Naive B cell (primary cell): ENCODE data around the gene CAMSAP1. TPM values are rescaled to one million over a fixed set of nuclear protein-coding genes. Genes with fewer than 3 reads are reported as not detected.

Experiments used
- ATAC-seq, 2 donors: fragments of 150-1000 bp; cut with Tn5 transposase; 2 replicates each; pipeline ENCODE4 v1.10.0; 2021; ENCODE audit warnings: low read depth in 2 of 2, mild to moderate bottlenecking in 2 of 2, moderate library complexity in 2 of 2
- DNase-seq: peaks from one replicate; pipeline ENCODE4 v3.0.0; 2022
- H3K27ac Mint-ChIP-seq, 6 donors: one replicate each; pipeline ENCODE4 v1.8.0; 2020 to 2022; ENCODE audit warnings: mild to moderate bottlenecking in 6 of 6, mixed read lengths in 6 of 6, moderate library complexity in 5 of 6, inconsistent platforms in 2 of 6
- H3K27me3 Mint-ChIP-seq, 3 donors: one replicate each; pipeline ENCODE4 v1.8.0; 2021 to 2022; ENCODE audit warnings: mixed read lengths in 3 of 3, mild to moderate bottlenecking in 1 of 3
- H3K36me3 Mint-ChIP-seq, 2 donors: one replicate each; pipeline ENCODE4 v1.8.0; 2020 to 2022; ENCODE audit warnings: mixed read lengths in 2 of 2, inconsistent platforms in 1 of 2, mild to moderate bottlenecking in 1 of 2
- H3K4me1 Mint-ChIP-seq, 3 donors: one replicate each; pipeline ENCODE4 v1.8.0; 2020 to 2022; ENCODE audit warnings: mixed read lengths in 3 of 3, inconsistent platforms in 1 of 3, mild to moderate bottlenecking in 1 of 3, moderate library complexity in 1 of 3
- H3K4me3 Mint-ChIP-seq, 8 donors: one replicate each; pipeline ENCODE4 v1.8.0; 2020 to 2022; ENCODE audit warnings: mild to moderate bottlenecking in 8 of 8, mixed read lengths in 8 of 8, moderate library complexity in 8 of 8, inconsistent platforms in 2 of 8
- H3K9me3 Mint-ChIP-seq, 7 donors: one replicate each; pipeline ENCODE4 v1.8.0; 2020 to 2022; ENCODE audit warnings: mixed read lengths in 7 of 7, mild to moderate bottlenecking in 5 of 7, inconsistent platforms in 2 of 7, moderate library complexity in 1 of 7
- polyA plus RNA-seq, 6 donors: library from polyadenylated mRNA; unstranded; fragments of 300-500 nt; fragmentation: Illumina TruSeq; gene quantifications; one replicate each; pipeline ENCODE4 v1.2.3, GENCODE V29; 2021; ENCODE audit warnings: low read depth in 6 of 6

Gene CAMSAP1
- polyA plus RNA-seq, 6 donors from 2014 or later: 0.95 to 3.5 (median 2.0) TPM; not detected in 1

DNA sequence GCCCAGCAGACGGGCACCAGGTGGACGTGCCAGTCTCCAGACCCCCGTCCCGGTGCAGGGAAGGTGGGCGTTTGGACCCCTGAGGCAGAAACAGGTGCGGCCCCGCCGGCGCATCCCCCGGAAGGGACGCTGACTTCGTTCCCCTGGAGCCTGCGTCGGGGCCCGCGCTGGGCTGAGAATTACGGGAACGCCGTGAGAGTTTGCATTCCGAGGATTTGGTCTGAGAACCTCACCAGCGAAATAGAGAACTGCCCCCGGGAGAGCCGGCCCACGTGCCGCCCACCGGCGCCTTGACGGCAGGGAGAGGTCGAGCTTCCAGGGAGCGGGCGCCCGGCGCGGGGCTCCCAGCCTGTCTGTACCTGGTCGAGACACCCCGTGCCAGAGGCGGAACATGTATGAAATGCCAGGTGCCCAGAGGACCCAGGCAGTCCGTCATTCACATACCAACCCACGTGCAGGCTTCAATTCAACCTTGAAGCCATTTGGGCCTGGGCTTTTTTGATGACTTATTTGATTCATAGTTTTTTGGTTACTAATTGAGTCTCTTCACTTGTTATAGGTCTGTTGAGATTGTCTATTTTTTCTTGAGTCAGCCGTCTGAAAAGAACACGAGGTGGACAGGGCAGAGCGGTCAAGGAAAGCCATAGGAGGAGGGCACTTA is 877 bp upstream of the CAMSAP1 start:
- H3K9me3 Mint-ChIP-seq: peaks cover 0 to 8% (median 3%) of the 10 kb centered on the region in 7 donors
- peak overlapping the region; percentile 67 to 92 (median 87) for H3K4me3 Mint-ChIP-seq
- ATAC-seq: peak in 1 of 2 donors; percentile 1
- peaks cover 37 to 56% (median 50%) of the 10 kb centered on the region in 3 donors for H3K4me1 Mint-ChIP-seq
- peaks cover 18 to 20% of the 10 kb centered on the region in 2 donors for H3K36me3 Mint-ChIP-seq
- no peak for DNase-seq
- peak overlapping the region in 4 of 6 donors; percentile 13 to 85 (median 73) for H3K27ac Mint-ChIP-seq
- no peaks in the 10 kb centered on the region for H3K27me3 Mint-ChIP-seq

DNA sequence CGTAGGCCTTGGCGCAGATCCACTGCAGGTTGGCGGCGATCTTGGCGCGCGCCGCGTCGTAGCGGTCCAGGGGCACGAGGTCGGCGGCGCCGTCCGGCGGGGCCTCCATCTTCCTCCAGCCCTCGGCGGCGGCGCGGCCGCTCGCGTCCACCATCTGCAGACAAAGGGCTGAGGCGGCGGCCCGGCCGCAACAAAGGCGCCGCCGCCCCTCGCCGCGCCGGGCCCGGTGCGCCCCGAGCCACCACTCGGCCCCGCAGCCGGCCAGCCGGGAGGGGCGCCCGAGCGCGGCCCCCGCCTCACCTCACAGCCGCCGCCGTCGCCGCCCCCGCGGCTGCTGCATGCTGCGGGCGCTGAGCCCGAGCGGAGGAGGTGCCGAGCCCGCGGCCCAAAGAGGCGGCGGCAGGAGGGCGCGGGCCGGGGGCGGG is 328 bp downstream of the CAMSAP1 start:
- ATAC-seq: no peak
- H3K4me3 Mint-ChIP-seq: peak overlapping the region in 3 of 8 donors; percentile 42 to 67 (median 42)
- H3K27ac Mint-ChIP-seq: no peak overlapping the region
- no peaks in the 10 kb centered on the region for H3K27me3 Mint-ChIP-seq
- no peak for DNase-seq
- peaks cover 16 to 20% of the 10 kb centered on the region in 2 donors for H3K36me3 Mint-ChIP-seq
- peaks cover 39 to 58% (median 55%) of the 10 kb centered on the region in 3 donors for H3K4me1 Mint-ChIP-seq
- peaks cover 0 to 8% (median 3%) of the 10 kb centered on the region in 7 donors for H3K9me3 Mint-ChIP-seq

DNA sequence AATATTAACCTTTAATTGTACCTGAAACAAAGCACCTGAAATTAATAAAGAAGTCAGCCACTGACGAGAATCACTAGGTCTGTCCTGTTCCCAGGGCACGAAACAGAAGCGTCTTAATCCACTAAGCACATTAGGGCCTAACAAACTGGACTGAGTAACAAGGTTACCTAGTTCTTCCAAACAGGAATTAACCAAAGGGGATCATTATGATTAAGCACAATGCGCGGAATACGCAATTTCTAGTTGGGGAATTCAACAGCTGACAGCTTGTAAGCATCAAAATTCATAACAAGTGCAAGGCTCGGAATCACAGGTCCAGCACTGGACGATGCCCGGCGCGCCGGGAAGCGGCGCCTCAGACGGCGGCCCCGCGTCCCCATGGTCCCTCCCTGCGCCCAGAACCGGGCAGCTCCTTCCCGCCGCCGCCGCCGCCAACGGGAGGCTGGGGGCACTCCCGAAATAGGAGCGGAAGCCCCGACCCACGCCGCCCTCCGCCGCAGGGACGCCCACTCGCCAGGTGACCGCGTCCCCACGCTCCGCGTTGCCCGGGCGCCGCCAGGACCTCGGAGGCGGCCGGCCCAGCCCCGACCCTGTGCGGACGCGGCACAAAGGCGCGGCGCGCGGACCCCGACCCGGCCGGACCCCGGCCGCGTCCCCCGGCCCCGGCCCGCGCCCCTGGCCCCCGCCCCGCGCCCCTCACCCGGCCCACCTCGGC is 898 bp downstream of the CAMSAP1 start:
- Mint-ChIP-seq H3K27me3 (no peaks in the 10 kb centered on the region), H3K9me3 (peaks cover 0 to 5% (median 0%) of the 10 kb centered on the region in 7 donors), H3K36me3 (peaks cover 10 to 15% of the 10 kb centered on the region in 2 donors), H3K4me1 (peaks cover 39 to 60% (median 57%) of the 10 kb centered on the region in 3 donors), H3K27ac (peak overlapping the region in 4 of 6 donors; percentile 26 to 84 (median 68)), H3K4me3 (peak overlapping the region; percentile 67 to 96 (median 86))
- no peak for ATAC-seq
- DNase-seq: no peak

DNA sequence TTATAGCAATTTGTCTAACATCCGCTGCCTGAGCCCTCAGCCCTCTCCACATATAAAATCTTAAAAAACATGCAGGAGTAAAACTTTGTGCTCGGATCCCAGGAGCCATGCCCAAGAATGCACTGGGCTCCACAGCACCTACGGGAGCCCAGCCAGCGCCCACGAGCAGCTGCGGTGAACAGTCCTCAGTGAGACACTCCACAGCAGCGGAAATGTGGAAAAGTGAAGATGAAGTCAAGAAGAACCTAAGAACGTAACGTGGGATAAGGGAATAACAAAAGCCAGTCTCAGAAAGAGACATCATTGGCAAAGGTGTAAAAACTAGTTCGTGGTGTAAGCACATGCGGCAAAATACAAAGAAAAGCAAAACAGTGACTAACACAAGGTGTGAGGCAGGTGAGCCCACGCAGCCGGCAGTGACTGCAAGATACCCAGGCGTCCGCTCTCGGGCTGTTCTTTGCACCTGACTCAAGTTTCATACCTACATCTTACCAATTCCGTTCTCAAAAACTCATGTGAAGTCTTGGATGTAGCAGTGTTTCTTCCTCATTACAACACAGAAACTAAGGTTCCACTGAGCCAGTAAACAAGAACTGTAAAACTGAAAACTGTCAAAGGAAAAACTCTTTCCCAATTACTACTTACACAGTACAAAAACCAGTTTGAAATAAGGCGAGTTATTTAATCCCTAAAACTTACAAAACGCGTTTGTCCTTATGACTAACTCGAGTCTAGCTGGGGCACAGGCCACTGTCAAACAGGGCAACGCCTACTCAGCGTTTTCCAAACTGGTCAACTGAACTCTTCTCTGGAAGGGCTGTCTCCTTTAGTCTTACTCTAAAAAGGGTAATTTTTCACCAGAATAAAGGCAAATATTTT is 1.7 kb downstream of the CAMSAP1 start:
- Mint-ChIP-seq H3K9me3 (no peaks in the 10 kb centered on the region), H3K27me3 (no peaks in the 10 kb centered on the region), H3K36me3 (peaks cover 2 to 7% of the 10 kb centered on the region in 2 donors), H3K4me3 (peak overlapping the region; percentile 67 to 96 (median 86)), H3K27ac (peak overlapping the region in 3 of 6 donors; percentile 26 to 84 (median 65)), H3K4me1 (peaks cover 36 to 57% (median 54%) of the 10 kb centered on the region in 3 donors)
- DNase-seq (no peak), ATAC-seq (no peak)

DNA sequence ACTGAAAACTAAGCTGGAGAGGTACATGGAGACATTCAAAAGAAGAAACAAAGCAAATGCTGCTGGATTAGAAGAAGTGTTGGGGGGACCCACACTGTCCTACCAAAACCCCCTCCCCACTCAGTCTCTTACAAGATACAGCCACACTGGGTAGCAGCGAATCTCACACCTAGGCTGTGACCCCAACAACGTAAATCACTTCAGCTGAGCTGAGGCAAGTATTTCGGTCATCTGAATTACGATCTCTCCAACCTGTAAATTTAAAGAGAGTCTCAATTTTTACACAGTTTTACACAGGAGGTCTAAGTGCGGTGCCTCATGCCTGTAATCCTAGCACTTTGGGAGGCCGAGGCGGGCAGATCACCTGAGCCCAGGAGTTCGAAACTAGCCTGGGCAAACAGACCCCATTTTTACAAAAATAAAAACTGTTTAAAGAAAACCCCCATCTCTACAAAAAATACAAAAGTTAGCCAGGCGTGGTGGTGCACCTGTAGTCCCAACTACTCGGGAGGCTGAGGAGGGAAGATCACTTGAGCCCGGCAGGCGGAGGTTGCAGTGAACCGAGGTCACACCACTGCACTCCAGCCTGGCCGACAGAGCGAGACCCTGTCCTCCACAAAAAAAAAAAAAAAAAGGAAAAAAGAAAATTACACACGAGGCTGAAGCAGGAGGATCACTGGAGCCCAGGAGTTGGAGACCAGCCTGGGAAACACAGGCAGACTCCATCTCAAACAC is 3.4 kb downstream of the CAMSAP1 start:
- peaks cover 0 to 1% (median 0%) of the 10 kb centered on the region in 7 donors for H3K9me3 Mint-ChIP-seq
- no peaks in the 10 kb centered on the region for H3K27me3 Mint-ChIP-seq
- H3K4me3 Mint-ChIP-seq: peak overlapping the region in 3 of 8 donors; percentile 15 to 57 (median 47)

DNA sequence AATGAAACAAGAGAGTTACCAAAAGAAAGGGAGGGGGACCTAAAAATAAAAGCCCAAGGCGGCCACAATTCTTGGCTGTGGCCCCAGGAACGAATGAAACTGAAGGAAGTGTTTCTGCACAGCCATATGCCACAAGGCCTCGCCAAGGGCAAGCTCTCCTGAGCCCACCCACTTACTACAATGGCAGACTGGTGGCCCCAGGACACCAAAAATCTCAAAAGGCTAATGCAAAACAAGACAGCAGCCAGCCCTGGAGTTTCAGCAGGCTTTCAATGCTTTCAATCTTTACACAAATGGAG is 4.0 kb downstream of the CAMSAP1 start:
- ATAC-seq: no peak
- no peaks in the 10 kb centered on the region for H3K36me3 Mint-ChIP-seq
- no peak overlapping the region for H3K27ac Mint-ChIP-seq
- peak overlapping the region in 2 of 8 donors; percentile 16 to 18 for H3K4me3 Mint-ChIP-seq
- H3K27me3 Mint-ChIP-seq: no peaks in the 10 kb centered on the region
- H3K4me1 Mint-ChIP-seq: peaks cover 30 to 51% (median 48%) of the 10 kb centered on the region in 3 donors
- H3K9me3 Mint-ChIP-seq: peaks cover 0 to 1% (median 0%) of the 10 kb centered on the region in 7 donors
- DNase-seq: no peak

More for the DNA sequence above, 3.4 kb downstream of the CAMSAP1 start:
- ATAC-seq: no peak
- no peak for DNase-seq
- no peaks in the 10 kb centered on the region for H3K36me3 Mint-ChIP-seq
- no peak overlapping the region for H3K27ac Mint-ChIP-seq
- H3K4me1 Mint-ChIP-seq: peaks cover 33 to 53% (median 50%) of the 10 kb centered on the region in 3 donors

DNA sequence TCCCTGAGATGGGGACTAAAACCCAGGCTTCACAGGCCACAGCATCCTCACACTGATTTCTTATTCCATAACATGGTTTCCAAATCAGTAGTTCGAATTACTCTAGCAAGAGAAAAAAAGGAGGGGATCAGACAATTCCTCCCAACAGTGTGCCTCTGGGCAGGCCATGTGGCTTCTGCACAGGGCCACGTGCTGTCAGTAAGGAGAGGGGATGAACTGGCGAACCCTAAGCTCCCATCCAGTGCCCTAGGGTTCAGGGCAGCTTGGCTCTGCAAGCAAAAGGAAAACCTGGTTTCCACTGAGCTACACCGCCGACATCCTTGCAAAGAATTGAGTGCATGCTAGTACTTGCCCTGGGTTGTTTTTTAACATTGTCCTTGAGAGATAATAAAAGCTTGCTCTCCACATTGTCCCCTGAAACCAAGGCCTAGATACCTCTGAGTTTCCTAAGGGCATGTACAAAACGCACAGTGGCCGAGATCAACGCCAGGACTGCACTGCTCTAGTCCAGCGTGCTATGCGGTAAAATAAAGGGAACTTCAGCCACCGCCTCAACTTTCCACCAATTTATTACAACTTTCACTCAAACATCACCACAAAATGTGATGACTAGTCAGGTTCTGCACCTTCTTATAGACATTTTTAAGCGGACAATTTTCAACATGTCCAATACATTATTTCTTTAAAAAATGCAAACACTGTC is 4.5 kb downstream of the CAMSAP1 start:
- H3K9me3 Mint-ChIP-seq: peaks cover 0 to 1% (median 0%) of the 10 kb centered on the region in 7 donors
- H3K27ac Mint-ChIP-seq: peak overlapping the region in 1 of 6 donors; percentile 52
- H3K4me1 Mint-ChIP-seq: peaks cover 29 to 50% (median 47%) of the 10 kb centered on the region in 3 donors

DNA sequence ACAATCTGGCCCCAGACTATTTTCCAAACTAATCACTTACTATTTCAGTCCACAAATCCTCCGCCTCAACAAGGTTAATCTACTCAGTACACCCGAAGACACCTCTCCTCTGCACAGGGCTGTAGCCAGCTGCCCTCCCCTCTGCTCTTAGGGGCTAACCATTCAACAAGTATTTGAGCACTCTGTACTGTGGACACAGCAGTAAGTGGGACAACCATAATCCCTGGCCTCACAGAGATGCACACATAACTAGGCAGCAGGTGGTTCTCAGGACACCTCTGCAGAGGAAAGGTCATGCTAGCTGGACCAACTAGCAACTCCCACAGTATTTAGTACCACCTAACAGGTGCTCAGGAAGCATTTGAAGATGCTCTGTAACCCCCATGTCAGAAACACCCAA is 5.5 kb downstream of the CAMSAP1 start:
- DNase-seq (no peak), ATAC-seq (no peak)
- Mint-ChIP-seq H3K36me3 (no peaks in the 10 kb centered on the region), H3K9me3 (peaks cover 0 to 1% (median 0%) of the 10 kb centered on the region in 7 donors), H3K4me3 (peak overlapping the region in 2 of 8 donors; percentile 7 to 16), H3K27me3 (no peaks in the 10 kb centered on the region), H3K4me1 (peaks cover 29 to 50% (median 47%) of the 10 kb centered on the region in 3 donors), H3K27ac (peak overlapping the region in 1 of 6 donors; percentile 86)

More for the DNA sequence above, 4.5 kb downstream of the CAMSAP1 start:
- no peaks in the 10 kb centered on the region for H3K36me3 Mint-ChIP-seq
- ATAC-seq (no peak), DNase-seq (no peak)
- H3K27me3 Mint-ChIP-seq: no peaks in the 10 kb centered on the region
- H3K4me3 Mint-ChIP-seq: peak overlapping the region in 2 of 8 donors; percentile 16 to 18

DNA sequence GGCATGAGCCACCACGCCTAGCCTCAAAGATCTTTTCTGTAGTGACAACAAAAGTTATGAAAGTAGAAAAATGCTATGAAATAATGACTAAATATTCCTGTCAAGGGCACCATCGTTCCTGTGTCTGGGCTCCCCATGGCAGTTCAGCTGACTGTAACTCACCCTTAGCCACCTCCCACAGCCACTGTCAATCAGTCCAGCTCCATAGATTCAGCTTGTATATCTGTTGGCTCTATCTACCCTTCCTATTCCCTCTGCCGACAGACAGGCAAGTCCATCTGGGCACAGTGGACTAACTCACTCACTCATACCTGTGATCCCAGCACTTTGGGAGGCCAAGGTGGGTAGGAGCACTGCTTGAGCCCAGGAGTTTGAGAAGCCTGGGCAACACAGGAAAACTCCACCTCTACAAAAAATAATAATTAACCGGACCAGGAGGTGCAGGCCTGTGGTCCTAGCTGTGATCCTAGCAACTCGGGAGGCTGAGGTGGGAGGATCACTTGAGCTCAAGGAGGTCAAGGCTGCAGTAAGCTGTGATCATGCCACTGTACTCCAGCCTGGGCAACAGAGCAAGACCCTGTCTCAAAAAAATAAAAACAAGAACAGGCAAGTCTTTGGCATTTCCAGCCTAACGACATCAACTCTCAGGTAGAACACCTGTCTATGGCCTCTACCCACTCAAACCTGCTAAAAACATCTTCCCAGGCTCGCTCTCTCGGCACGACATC is 6.2 kb downstream of the CAMSAP1 start:
- DNase-seq: no peak
- Mint-ChIP-seq H3K4me3 (no peak overlapping the region), H3K4me1 (peaks cover 34 to 56% (median 52%) of the 10 kb centered on the region in 3 donors), H3K36me3 (no peaks in the 10 kb centered on the region), H3K27ac (peak overlapping the region in 1 of 6 donors; percentile 86), H3K27me3 (no peaks in the 10 kb centered on the region), H3K9me3 (peaks cover 0 to 1% (median 0%) of the 10 kb centered on the region in 7 donors)
- no peak for ATAC-seq

DNA sequence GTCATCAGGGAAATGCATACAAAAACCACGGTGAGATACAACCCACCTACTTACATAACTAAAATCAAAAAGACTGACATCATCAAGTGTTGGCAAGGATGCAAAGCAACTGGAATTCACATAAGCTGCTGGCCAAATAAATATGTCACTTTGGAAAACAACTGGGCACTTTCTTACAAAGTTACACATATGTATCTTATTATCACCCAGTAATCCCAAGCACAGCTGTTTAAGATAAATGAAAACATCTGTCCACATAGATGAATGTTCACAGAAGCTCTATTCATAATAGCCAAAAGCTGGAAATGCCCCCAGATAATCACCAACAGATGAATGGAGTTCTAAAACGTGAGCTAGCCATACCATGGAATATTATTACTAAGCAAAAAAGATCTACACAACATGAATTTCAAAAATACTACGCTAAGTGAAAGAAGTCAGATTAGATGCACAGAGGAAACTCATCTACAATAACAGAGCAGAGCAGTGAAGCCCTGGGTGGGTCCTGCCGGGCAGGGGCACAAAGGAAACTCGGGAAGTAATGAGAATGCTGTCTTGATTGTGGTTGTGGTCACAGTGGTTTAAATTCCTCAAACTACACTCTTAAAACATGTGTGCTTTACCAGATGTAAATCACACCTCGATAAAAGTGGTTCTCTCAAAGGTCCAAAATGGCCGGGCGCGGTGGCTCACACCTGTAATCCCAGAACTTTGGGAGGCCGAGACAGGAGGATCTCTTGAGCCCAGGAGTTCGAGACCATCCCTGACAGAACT is 8.5 kb downstream of the CAMSAP1 start:
- H3K4me3 Mint-ChIP-seq: no peak overlapping the region
- H3K27ac Mint-ChIP-seq: no peak overlapping the region
- no peaks in the 10 kb centered on the region for H3K36me3 Mint-ChIP-seq
- ATAC-seq (no peak), DNase-seq (no peak)
- H3K27me3 Mint-ChIP-seq: no peaks in the 10 kb centered on the region
- H3K4me1 Mint-ChIP-seq: peaks cover 43 to 55% (median 50%) of the 10 kb centered on the region in 3 donors
- H3K9me3 Mint-ChIP-seq: peaks cover 0 to 1% (median 0%) of the 10 kb centered on the region in 7 donors

DNA sequence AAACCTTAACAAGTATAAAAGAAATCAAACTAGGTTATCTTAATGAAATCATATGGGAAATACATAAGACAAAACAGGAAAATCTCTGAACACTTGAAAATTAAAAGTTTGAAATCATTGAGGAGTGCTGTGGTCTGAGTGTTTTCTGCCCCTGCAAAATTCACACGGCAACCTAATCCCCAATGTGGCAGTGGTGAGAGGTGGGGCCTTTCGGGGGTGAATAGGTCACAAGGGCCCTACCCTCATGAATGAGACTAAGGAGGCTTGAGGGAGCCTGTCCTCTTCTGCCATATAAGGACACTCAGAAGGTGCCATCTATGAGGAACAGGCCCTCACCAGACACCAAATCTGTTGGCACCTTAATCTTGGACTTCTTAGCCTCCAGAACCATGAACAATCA is 10.7 kb downstream of the CAMSAP1 start:
- Mint-ChIP-seq H3K9me3 (peaks cover 0 to 1% (median 0%) of the 10 kb centered on the region in 7 donors), H3K4me1 (peaks cover 53 to 65% (median 56%) of the 10 kb centered on the region in 3 donors), H3K4me3 (no peak overlapping the region), H3K27me3 (no peaks in the 10 kb centered on the region), H3K27ac (peak overlapping the region in 1 of 6 donors; percentile 75), H3K36me3 (no peaks in the 10 kb centered on the region)
- ATAC-seq: no peak
- DNase-seq: no peak
